Neural crest cell (in vitro differentiated cells): ENCODE results near the gene RASGRF2. TPM values are rescaled to one million over a fixed set of nuclear protein-coding genes. Genes with fewer than 3 reads are reported as not detected.

ENCODE experiments used
- DNase-seq: peaks from one replicate; pipeline ENCODE4 v3.0.0; 2021; ENCODE audit warnings: low read depth, mixed read lengths, low spot score
- H3K27ac Mint-ChIP-seq: one replicate; pipeline ENCODE4 v1.8.0; 2021; ENCODE audit warnings: mild to moderate bottlenecking, mixed read lengths; ENCODE audit not compliant: unreplicated experiment
- H3K27me3 Mint-ChIP-seq: 2 replicates; pipeline ENCODE4 v1.8.0; 2021; ENCODE audit warnings: low read depth, mild to moderate bottlenecking, mixed read lengths
- H3K36me3 Mint-ChIP-seq: 2 replicates; pipeline ENCODE4 v1.8.0; 2021; ENCODE audit warnings: low read depth, mild to moderate bottlenecking, mixed read lengths
- H3K4me1 Mint-ChIP-seq: 2 replicates; pipeline ENCODE4 v1.8.0; 2021; ENCODE audit warnings: mixed read lengths
- H3K4me3 Mint-ChIP-seq: one replicate; pipeline ENCODE4 v1.8.0; 2021; ENCODE audit warnings: mild to moderate bottlenecking, mixed read lengths
- H3K9me3 Mint-ChIP-seq: 2 replicates; pipeline ENCODE4 v1.8.0; 2021; ENCODE audit warnings: mixed read lengths
- CTCF ChIP-seq: fragments of 200-600 bp; sonication (generic); conservative IDR thresholded peaks from 2 replicates; pipeline ENCODE4 v1.5.0; 2021; ENCODE audit warnings: antibody characterized with exemption, mild to moderate bottlenecking
- total RNA-seq: library from RNA; stranded (reverse); gene quantifications from 2 replicates; pipeline ENCODE4 v1.2.1, GENCODE V29; 2021

Gene RASGRF2
- total RNA-seq, 1 donor from 2014 or later, result 0.19 TPM

GRCh38 chr5:81151546-81151945 is 191.4 kb downstream of the RASGRF2 start:
- Mint-ChIP-seq H3K27ac (no peak overlapping the region), H3K4me1 (no peaks in the 10 kb centered on the region), H3K36me3 (peaks cover 2% of the 10 kb centered on the region), H3K4me3 (no peak overlapping the region), H3K27me3 (no peaks in the 10 kb centered on the region), H3K9me3 (peaks cover 7% of the 10 kb centered on the region)
- no peak for DNase-seq
- no peak for TF ChIP-seq CTCF

GRCh38 chr5:81154725-81155124 is 194.6 kb downstream of the RASGRF2 start:
- Mint-ChIP-seq H3K9me3 (peaks cover 11% of the 10 kb centered on the region), H3K36me3 (peaks cover 5% of the 10 kb centered on the region), H3K27ac (no peak overlapping the region), H3K27me3 (no peaks in the 10 kb centered on the region), H3K4me1 (no peaks in the 10 kb centered on the region), H3K4me3 (no peak overlapping the region)
- DNase-seq, result no peak
- no peak for TF ChIP-seq CTCF

- H3K27ac Mint-ChIP-seq, result no peak overlapping the region
- no peaks in the 10 kb centered on the region for H3K4me1 Mint-ChIP-seq
- TF ChIP-seq CTCF, result no peak
- H3K4me3 Mint-ChIP-seq, result no peak overlapping the region
- H3K36me3 Mint-ChIP-seq, result peaks cover 5% of the 10 kb centered on the region
- no peaks in the 10 kb centered on the region for H3K27me3 Mint-ChIP-seq
- peaks cover 11% of the 10 kb centered on the region for H3K9me3 Mint-ChIP-seq
- DNase-seq, result no peak
Measured at GRCh38 chr5:81156732-81157131, 196.6 kb downstream of the RASGRF2 start.

GRCh38 chr5:81161012-81161601 is 200.9 kb downstream of the RASGRF2 start:
- no peak for TF ChIP-seq CTCF
- Mint-ChIP-seq H3K27me3 (no peaks in the 10 kb centered on the region), H3K36me3 (peaks cover 3% of the 10 kb centered on the region), H3K4me1 (peaks cover 8% of the 10 kb centered on the region), H3K27ac (no peak overlapping the region), H3K9me3 (peaks cover 5% of the 10 kb centered on the region), H3K4me3 (no peak overlapping the region)
- no peak for DNase-seq

GRCh38 chr5:81162501-81162900 is 202.3 kb downstream of the RASGRF2 start:
- H3K9me3 Mint-ChIP-seq, result peaks cover under 1% of the 10 kb centered on the region
- H3K4me1 Mint-ChIP-seq, result peaks cover 20% of the 10 kb centered on the region
- DNase-seq, result no peak
- no peaks in the 10 kb centered on the region for H3K36me3 Mint-ChIP-seq
- H3K27ac Mint-ChIP-seq, result no peak overlapping the region
- TF ChIP-seq CTCF, result no peak
- H3K27me3 Mint-ChIP-seq, result no peaks in the 10 kb centered on the region
- H3K4me3 Mint-ChIP-seq, result no peak overlapping the region

- Mint-ChIP-seq H3K27me3 (peaks cover 3% of the 10 kb centered on the region), H3K36me3 (no peaks in the 10 kb centered on the region), H3K4me3 (no peak overlapping the region), H3K4me1 (peaks cover 31% of the 10 kb centered on the region), H3K27ac (no peak overlapping the region), H3K9me3 (peaks cover 2% of the 10 kb centered on the region)
- no peak for DNase-seq
- TF ChIP-seq CTCF, result no peak
Measured at GRCh38 chr5:81163651-81164050, 203.5 kb downstream of the RASGRF2 start.
